SU-DHL-6 (cell line): ENCODE results near the gene AGBL4.

Source experiments
- H2AFZ ChIP-seq: fragments of 200-600 bp; sonication (generic); 2 replicates; pipeline ENCODE4 v1.6.1; 2014; ENCODE audit warnings: low read depth, mild to moderate bottlenecking, moderate library complexity, mixed read lengths, antibody characterized with exemption, low read length; ENCODE audit not compliant: severe bottlenecking
- H3F3A ChIP-seq: fragments of 200-600 bp; shearing (Covaris generic); 2 replicates; pipeline ENCODE4 v1.6.0; 2016; ENCODE audit warnings: antibody characterized with exemption, mild to moderate bottlenecking; ENCODE audit not compliant: insufficient read depth
- H3K27ac ChIP-seq: fragments of 200-600 bp; sonication (generic); 2 replicates; pipeline ENCODE4 v1.5.1; 2016; ENCODE audit warnings: low read depth, mild to moderate bottlenecking, low read length, moderate library complexity, mixed read lengths
- H3K27me3 ChIP-seq: fragments of 200-600 bp; sonication (generic), shearing (Covaris generic); 2 replicates; pipeline ENCODE4 v1.6.0; 2014; ENCODE audit warnings: mild to moderate bottlenecking, low read length
- H3K36me3 ChIP-seq: fragments of 200-600 bp; sonication (generic); 2 replicates; pipeline ENCODE4 v1.6.1; 2014; ENCODE audit warnings: mild to moderate bottlenecking, low read length, mixed read lengths
- H3K4me2 ChIP-seq: fragments of 300-600, 200-600 bp; shearing (Covaris generic), sonication (generic); 2 replicates; pipeline ENCODE4 v1.6.0; 2014; ENCODE audit warnings: low read length, low read depth, mild to moderate bottlenecking; ENCODE audit not compliant: poor library complexity, severe bottlenecking
- H3K4me3 ChIP-seq: fragments of 200-600 bp; sonication (generic); 2 replicates; pipeline ENCODE4 v1.5.1; 2014; ENCODE audit warnings: antibody characterized with exemption, low read length, mild to moderate bottlenecking, mixed read lengths; ENCODE audit not compliant: insufficient read depth, poor library complexity, severe bottlenecking
- H3K79me2 ChIP-seq: fragments of 200-600 bp; sonication (generic); 2 replicates; pipeline ENCODE4 v1.6.1; 2014; ENCODE audit warnings: mild to moderate bottlenecking, low read length, moderate library complexity; ENCODE audit not compliant: insufficient read depth
- H3K9ac ChIP-seq: fragments of 200-600 bp; sonication (generic); 2 replicates; pipeline ENCODE4 v1.7.0; 2014; ENCODE audit warnings: mild to moderate bottlenecking, low read length
- H3K9me2 ChIP-seq: fragments of 200-600 bp; sonication (generic); replicated peaks from 2 replicates; pipeline ENCODE4 v1.6.1; 2014; ENCODE audit warnings: low read length; ENCODE audit not compliant: insufficient read depth
- H3K9me3 ChIP-seq: fragments of 200-600 bp; sonication (generic); 2 replicates; pipeline ENCODE4 v1.6.1; 2014; ENCODE audit warnings: low read length, mixed read lengths; ENCODE audit not compliant: insufficient read depth
- H4K20me1 ChIP-seq: fragments of 200-600 bp; sonication (generic); 2 replicates; pipeline ENCODE4 v1.6.1; 2014; ENCODE audit warnings: low read depth, mild to moderate bottlenecking, antibody characterized with exemption, low read length, moderate library complexity, mixed read lengths
- EZH2phosphoT487 ChIP-seq: fragments of 200-600 bp; sonication (generic), shearing (Covaris generic); conservative IDR thresholded peaks from 2 replicates; pipeline ENCODE4 v1.6.1; 2018; ENCODE audit warnings: mild to moderate bottlenecking, antibody characterized with exemption, low read length, moderate library complexity, mixed read lengths
- TF ChIP-seq, protein P1 (sequence below): fragments of 200-600 bp; sonication (generic); IDR thresholded peaks from one replicate; pipeline ENCODE4 v1.5.1; 2017; ENCODE audit warnings: antibody characterized with exemption, mild to moderate bottlenecking, low read length, moderate library complexity; ENCODE audit not compliant: insufficient read depth, poor library complexity, severe bottlenecking

Gene AGBL4

DNA sequence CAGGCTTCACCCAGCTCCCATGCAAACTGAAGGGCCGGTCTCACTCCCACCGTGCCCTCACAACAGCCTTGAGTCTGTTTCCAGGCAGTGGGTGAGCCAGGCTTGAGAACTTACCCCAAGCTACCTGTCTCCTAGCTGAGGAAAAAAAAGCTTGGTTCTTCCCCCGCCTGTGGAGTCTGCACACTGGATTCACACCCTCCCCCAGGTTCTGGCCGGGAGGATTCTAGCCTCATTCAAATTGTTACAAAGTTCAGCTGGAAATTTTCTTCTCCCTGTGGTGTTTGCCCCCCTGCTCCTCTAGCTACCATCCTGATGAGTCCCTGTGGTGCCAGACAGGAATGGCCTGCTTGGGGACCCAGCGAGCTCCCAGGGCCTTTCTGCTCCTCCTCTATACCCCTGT lies 471.7 kb downstream of the AGBL4 start:
- Histone ChIP-seq H3K4me3 (no peak overlapping the region), H3K9me3 (no peaks in the 10 kb centered on the region)

DNA sequence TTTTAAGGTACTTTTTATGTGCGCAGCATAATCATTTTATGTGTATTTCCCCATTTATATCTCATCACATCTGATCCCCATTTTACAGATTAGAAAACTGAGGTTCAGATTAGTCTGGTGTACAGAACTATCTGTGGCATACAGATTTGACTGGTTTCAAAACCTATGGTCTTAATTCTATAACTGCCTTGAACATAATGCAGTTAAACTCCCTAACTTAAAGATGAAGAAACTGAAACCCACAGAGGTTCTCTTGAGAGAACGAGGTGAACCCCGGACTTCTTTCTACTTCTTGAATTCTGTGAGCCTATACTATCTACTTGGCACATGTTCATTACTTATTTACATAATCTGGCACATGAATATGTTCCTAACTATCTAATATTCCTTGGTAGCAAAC lies 479.1 kb downstream of the AGBL4 start:
- Histone ChIP-seq H3K27ac (no peak overlapping the region), H3K9me2 (no peaks in the 10 kb centered on the region), H3K9me3 (no peaks in the 10 kb centered on the region), H3K79me2 (no peaks in the 10 kb centered on the region), H3K9ac (no peak overlapping the region), H4K20me1 (no peaks in the 10 kb centered on the region), H3K27me3 (no peaks in the 10 kb centered on the region), H3K36me3 (no peaks in the 10 kb centered on the region), H3K4me3 (no peak overlapping the region), H3K4me2 (no peak overlapping the region), H2AFZ (no peak overlapping the region), H3F3A (no peaks in the 10 kb centered on the region)
- no peak for TF ChIP-seq EZH2phosphoT487
- TF ChIP-seq, protein P1, sequence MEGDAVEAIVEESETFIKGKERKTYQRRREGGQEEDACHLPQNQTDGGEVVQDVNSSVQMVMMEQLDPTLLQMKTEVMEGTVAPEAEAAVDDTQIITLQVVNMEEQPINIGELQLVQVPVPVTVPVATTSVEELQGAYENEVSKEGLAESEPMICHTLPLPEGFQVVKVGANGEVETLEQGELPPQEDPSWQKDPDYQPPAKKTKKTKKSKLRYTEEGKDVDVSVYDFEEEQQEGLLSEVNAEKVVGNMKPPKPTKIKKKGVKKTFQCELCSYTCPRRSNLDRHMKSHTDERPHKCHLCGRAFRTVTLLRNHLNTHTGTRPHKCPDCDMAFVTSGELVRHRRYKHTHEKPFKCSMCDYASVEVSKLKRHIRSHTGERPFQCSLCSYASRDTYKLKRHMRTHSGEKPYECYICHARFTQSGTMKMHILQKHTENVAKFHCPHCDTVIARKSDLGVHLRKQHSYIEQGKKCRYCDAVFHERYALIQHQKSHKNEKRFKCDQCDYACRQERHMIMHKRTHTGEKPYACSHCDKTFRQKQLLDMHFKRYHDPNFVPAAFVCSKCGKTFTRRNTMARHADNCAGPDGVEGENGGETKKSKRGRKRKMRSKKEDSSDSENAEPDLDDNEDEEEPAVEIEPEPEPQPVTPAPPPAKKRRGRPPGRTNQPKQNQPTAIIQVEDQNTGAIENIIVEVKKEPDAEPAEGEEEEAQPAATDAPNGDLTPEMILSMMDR, result no peak

More for the DNA sequence above, 471.7 kb downstream of the AGBL4 start:
- no peak overlapping the region for H3K4me2 ChIP-seq
- no peaks in the 10 kb centered on the region for H3K27me3 ChIP-seq
- TF ChIP-seq, protein P1, result no peak
- no peak for TF ChIP-seq EZH2phosphoT487
- H4K20me1 ChIP-seq, result no peaks in the 10 kb centered on the region
- no peak overlapping the region for H2AFZ ChIP-seq
- no peaks in the 10 kb centered on the region for H3F3A ChIP-seq
- H3K9ac ChIP-seq, result no peak overlapping the region
- no peaks in the 10 kb centered on the region for H3K9me2 ChIP-seq
- H3K36me3 ChIP-seq, result no peaks in the 10 kb centered on the region
- no peaks in the 10 kb centered on the region for H3K79me2 ChIP-seq
- no peak overlapping the region for H3K27ac ChIP-seq

DNA sequence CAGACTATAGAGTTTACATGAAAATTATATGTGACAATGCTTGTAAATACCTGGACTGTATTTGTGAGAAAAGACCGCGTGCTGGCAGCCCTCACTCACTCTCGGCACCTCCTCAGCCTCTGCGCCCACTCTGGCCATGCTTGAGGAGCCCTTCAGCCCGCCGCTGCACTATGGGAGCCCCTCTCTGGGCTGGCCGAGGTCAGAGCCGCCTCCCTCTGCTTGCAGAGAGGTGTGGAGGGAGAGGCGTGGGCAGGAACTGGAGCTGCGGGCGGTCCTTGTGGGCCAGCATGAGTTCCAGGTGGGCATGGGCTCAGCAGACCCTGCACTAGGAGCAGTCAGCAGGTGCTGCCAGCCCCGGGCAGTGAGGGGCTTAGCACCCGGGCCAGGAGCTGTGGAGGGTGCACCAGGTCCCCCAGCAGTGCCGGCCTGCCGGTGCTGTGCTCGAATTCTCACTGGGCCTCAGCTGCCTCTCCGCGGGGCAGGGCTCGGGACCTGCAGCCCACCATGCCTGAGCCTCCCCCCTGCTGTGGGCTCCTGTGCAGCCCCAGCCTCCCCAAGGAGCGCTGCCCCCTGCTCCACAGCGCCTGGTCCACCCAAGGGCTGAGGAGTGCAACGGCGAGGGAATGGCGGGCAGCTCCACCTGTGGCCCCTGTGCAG lies 482.5 kb downstream of the AGBL4 start:
- H4K20me1 ChIP-seq, result no peaks in the 10 kb centered on the region
- no peak overlapping the region for H3K4me3 ChIP-seq
- no peaks in the 10 kb centered on the region for H3K27me3 ChIP-seq
- no peak overlapping the region for H3K4me2 ChIP-seq
- H3K9me3 ChIP-seq, result no peaks in the 10 kb centered on the region
- H3K79me2 ChIP-seq, result no peaks in the 10 kb centered on the region
- TF ChIP-seq EZH2phosphoT487, result no peak
- TF ChIP-seq, protein P1, result no peak
- H3K9me2 ChIP-seq, result no peaks in the 10 kb centered on the region
- H3F3A ChIP-seq, result no peaks in the 10 kb centered on the region
- H3K36me3 ChIP-seq, result no peaks in the 10 kb centered on the region
- no peak overlapping the region for H3K27ac ChIP-seq
- H3K9ac ChIP-seq, result no peak overlapping the region
- H2AFZ ChIP-seq, result no peak overlapping the region
